Prostate gland (tissue), 2 donors: ENCODE measurements around the gene SMYD3. TPM values are rescaled to one million over a fixed set of nuclear protein-coding genes. Genes with fewer than 3 reads are reported as not detected.
A peak's percentile ranks its signal among the peaks of the same experiment; 100 is the strongest.

Experiments used
- DNase-seq: peaks from one replicate; pipeline ENCODE4 v3.0.0-alpha.2; 2019; ENCODE audit warnings: low spot score
- H3K27ac ChIP-seq, 2 donors: fragments of 200-600 bp; sonication (generic); 2 replicates each; pipeline ENCODE4 v1.5.1; 2017 to 2019
- H3K27me3 ChIP-seq: fragments of 200-600 bp; sonication (generic); replicated peaks from 2 replicates; pipeline ENCODE4 v1.5.1; 2019; ENCODE audit not compliant: insufficient read depth
- H3K36me3 ChIP-seq, 2 donors: fragments of 200-600 bp; sonication (generic); 1 replicate in 1 of 2; 2 replicates in 1 of 2; pipeline versions ENCODE4 v1.5.1 to v1.8.1; 2017 to 2019
- H3K4me1 ChIP-seq: fragments of 200-600 bp; sonication (generic); replicated peaks from 2 replicates; pipeline ENCODE4 v1.5.1; 2019
- H3K4me3 ChIP-seq, 2 donors: fragments of 200-600 bp; sonication (generic); 2 replicates each; pipeline ENCODE4 v1.5.1; 2017 to 2019
- H3K9me3 ChIP-seq: fragments of 200-600 bp; sonication (generic); 2 replicates; pipeline ENCODE4 v1.5.1; 2017
- POLR2A ChIP-seq: fragments of 450-650 bp; IDR thresholded peaks from one replicate; pipeline ENCODE4 v1.6.1; 2016; ENCODE audit warnings: antibody characterized with exemption, mild to moderate bottlenecking
- POLR2AphosphoS5 ChIP-seq: sonication (generic); formaldehyde crosslinking; IDR thresholded peaks from one replicate; pipeline ENCODE4 v1.6.1; 2017; ENCODE audit warnings: antibody characterized with exemption
- WGBS: methylation state at CpG from one replicate; pipeline ENCODE4 v1.1.5; 2018; 5-methylcytosine and 5-hydroxymethylcytosine counted together
- intact Hi-C: fragments of 100-400 bp; cut with DNase I; formaldehyde crosslinking; loops from one replicate; pipeline ENCODE4 v1.14.2; 2022
- total RNA-seq, 2 donors: library from RNA; depleted of rRNA; stranded (reverse); fragments of >200 nt; gene quantifications; one replicate each; pipeline ENCODE4 v1.1.0, GENCODE V29; 2016
- TF ChIP-seq, protein P1 (sequence below), 4 experiments: fragments of 200-600 bp in 2 of 4; fragments of 450-650 bp in 2 of 4; sonication (generic) in 2 of 4; IDR thresholded peaks; 1 replicate in 3 of 4; 2 replicates in 1 of 4; pipeline ENCODE4 v1.5.1; 2016 to 2019; ENCODE audit warnings: antibody characterized with exemption in 4 of 4, mild to moderate bottlenecking in 2 of 4, moderate library complexity in 2 of 4

SMYD3 gene
- total RNA-seq, 2 donors from 2014 or later: 19.8 to 23.9 TPM

DNA sequence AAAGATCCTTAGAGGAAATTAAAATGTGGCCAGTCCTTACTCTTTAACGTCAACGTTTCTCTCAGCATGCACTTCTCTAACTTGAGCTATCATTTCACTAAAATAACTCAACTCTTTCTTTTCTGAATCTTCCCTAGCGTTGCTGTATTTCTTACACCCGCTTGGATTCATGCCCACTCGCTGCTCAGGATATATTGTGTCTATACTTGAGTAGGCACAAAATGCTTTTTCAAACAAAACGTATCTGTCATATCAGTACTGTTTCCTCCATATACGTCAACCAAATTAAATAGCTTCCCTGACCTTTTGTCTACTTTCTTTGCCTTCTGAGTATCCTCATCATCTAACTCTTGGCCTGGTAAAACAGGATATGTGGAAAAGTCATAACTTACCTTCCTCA is 549.7 kb downstream of the SMYD3 start:
- Histone ChIP-seq H3K27me3 (no peaks in the 10 kb centered on the region), H3K4me1 (no peaks in the 10 kb centered on the region), H3K27ac (no peak overlapping the region), H3K36me3 (no peaks in the 10 kb centered on the region), H3K9me3 (no peaks in the 10 kb centered on the region), H3K4me3 (no peak overlapping the region)
- no peak for DNase-seq
- TF ChIP-seq POLR2A (no peak), POLR2AphosphoS5 (no peak)
- TF ChIP-seq, protein P1, sequence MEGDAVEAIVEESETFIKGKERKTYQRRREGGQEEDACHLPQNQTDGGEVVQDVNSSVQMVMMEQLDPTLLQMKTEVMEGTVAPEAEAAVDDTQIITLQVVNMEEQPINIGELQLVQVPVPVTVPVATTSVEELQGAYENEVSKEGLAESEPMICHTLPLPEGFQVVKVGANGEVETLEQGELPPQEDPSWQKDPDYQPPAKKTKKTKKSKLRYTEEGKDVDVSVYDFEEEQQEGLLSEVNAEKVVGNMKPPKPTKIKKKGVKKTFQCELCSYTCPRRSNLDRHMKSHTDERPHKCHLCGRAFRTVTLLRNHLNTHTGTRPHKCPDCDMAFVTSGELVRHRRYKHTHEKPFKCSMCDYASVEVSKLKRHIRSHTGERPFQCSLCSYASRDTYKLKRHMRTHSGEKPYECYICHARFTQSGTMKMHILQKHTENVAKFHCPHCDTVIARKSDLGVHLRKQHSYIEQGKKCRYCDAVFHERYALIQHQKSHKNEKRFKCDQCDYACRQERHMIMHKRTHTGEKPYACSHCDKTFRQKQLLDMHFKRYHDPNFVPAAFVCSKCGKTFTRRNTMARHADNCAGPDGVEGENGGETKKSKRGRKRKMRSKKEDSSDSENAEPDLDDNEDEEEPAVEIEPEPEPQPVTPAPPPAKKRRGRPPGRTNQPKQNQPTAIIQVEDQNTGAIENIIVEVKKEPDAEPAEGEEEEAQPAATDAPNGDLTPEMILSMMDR (IDR thresholded peaks at IDR 0.05): no peak
- intact Hi-C loops: no loop called here
- 76% methylated on average over 7 of the region's 7 CpGs for WGBS

DNA sequence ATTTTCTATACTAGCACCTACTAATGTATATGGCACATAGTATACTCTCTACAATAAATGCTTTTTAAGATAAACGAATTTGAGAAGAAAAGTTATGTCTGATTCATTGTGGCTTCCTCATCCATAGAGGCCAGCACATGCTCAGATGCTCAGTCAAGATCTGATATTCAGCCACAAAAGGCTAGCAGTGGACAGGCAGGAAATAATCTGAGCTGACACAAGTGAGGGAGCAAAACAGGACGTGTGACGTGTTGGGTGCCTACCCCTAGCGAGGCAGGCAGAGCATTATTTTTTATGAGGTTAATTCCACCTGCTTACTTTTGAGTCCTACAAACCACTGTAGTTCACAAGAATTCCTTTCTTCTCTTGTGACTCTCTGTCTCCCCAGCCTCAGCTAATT is 550.9 kb downstream of the SMYD3 start:
- H3K27me3 ChIP-seq: no peaks in the 10 kb centered on the region
- H3K36me3 ChIP-seq: no peaks in the 10 kb centered on the region
- no peak overlapping the region for H3K27ac ChIP-seq
- TF ChIP-seq, protein P1 (IDR thresholded peaks at IDR 0.05): no peak
- no peak for TF ChIP-seq POLR2A
- no peak for TF ChIP-seq POLR2AphosphoS5
- H3K4me1 ChIP-seq: no peaks in the 10 kb centered on the region
- intact Hi-C loops: no loop called here
- no peak overlapping the region for H3K4me3 ChIP-seq
- WGBS: 74% methylated on average over 4 of the region's 4 CpGs
- no peak for DNase-seq
- no peaks in the 10 kb centered on the region for H3K9me3 ChIP-seq

DNA sequence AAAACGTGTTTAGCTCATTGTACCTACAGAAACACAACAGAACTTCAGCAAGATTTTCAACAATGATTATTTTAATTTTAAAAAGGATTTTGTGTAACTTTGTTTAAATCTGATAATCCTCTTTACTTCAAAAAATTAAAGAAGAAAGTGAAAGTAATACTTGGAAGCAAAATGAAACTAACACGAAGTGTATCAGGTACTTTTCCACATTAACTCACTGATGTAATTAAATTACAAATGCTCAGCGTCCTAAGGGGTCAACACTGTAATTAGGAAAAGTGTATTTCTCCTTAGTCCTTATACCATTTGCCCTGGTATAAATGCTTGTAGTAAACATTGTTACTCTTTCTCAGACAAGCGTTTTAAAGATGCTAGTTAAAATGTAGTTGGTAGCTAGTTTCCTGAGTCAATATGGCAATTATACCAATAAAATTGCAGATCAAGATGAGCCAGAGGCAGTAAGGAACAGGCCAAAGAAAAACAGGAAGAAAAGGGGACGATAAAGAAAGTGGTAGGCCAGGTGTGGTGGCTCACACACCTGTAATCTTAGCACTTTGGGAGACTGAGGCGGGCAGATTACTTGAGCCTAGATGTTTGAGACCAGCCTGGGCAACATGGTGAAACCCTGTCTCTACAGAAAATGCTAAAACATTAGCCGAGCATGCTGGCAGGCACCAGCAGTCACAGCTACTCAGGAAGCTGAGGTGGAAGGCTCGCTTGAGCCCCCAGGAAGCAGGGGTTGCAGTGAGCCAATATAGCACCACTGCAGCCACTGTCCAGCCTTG is 553.0 kb downstream of the SMYD3 start:
- no peak for DNase-seq
- H3K9me3 ChIP-seq: no peaks in the 10 kb centered on the region
- peak overlapping the region in 1 of 2 donors; percentile 16 for H3K4me3 ChIP-seq
- TF ChIP-seq POLR2AphosphoS5 (no peak), POLR2A (no peak)
- TF ChIP-seq, protein P1 (IDR thresholded peaks at IDR 0.05): no peak
- intact Hi-C loops: loop anchor here (5.0 kb wide), 1 partner anchor 43 kb away; no protein-coding TSS in a partner anchor
- H3K27ac ChIP-seq: peak overlapping the region; percentile 39 to 58
- H3K4me1 ChIP-seq: no peaks in the 10 kb centered on the region
- H3K27me3 ChIP-seq: no peaks in the 10 kb centered on the region
- H3K36me3 ChIP-seq: no peaks in the 10 kb centered on the region
- WGBS: 27% methylated on average over 8 of the region's 8 CpGs

DNA sequence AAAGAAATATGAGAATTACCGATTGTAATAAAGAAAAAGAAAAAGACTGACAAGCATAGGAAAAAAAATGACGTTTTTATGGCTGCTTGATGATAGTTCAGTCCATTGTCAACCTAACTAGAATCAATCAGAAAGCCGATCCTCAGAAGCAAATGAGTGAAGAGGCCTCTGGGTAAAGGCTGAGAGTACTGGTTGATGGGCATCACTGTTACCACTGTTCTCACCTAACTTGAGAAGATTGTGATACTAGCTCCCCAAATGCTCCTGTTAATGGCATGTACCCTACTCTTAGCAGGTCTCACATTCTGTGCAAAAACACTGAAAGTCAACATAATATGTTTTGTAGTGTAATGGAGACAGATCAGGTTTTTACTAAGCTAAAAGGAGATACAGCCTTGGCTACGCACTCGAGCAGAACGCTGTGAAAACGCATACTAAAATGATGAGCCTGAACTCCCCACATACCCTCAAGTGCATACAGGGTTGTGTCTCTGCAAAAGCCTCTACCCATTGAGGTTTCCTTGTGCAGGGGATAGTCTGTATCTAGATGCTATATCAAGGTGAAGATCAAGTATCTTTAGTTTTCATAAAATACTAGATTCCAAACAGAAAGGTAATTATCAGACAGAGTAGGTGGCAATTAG is 554.6 kb downstream of the SMYD3 start:
- H3K4me3 ChIP-seq: no peak overlapping the region
- H3K27ac ChIP-seq: no peak overlapping the region
- H3K4me1 ChIP-seq: no peaks in the 10 kb centered on the region

DNA sequence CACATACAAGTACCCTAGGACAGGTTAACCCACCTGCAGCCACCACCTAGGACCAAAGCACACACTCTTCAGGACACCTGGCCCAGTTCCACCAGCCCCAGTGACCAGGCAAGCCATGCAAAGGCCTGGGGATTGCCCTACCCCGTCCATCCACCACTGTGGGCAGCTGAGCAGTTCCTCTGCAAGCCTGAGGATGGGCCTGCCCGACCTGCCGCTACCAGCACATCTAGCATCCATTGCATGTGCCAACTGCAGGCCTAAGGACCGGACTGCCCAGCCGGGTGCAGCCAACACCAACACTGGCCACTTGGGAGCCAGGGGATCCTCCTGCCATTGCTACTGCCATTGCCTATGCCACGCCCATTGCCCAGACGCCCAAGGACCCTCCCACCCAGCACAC is 558.3 kb downstream of the SMYD3 start:
- no peak overlapping the region for H3K4me3 ChIP-seq
- no peaks in the 10 kb centered on the region for H3K27me3 ChIP-seq
- no peak overlapping the region for H3K27ac ChIP-seq
- 94% methylated on average over 7 of the region's 7 CpGs for WGBS
- intact Hi-C loops: no loop called here
- H3K36me3 ChIP-seq: no peaks in the 10 kb centered on the region
- no peaks in the 10 kb centered on the region for H3K4me1 ChIP-seq
- H3K9me3 ChIP-seq: no peaks in the 10 kb centered on the region
- TF ChIP-seq POLR2A (no peak), POLR2AphosphoS5 (no peak)
- TF ChIP-seq, protein P1 (IDR thresholded peaks at IDR 0.05): no peak
- no peak for DNase-seq

More for the DNA sequence above, 554.6 kb downstream of the SMYD3 start:
- no peaks in the 10 kb centered on the region for H3K36me3 ChIP-seq
- intact Hi-C loops: loop anchor here (5.0 kb wide), 1 partner anchor 45 kb away; no protein-coding TSS in a partner anchor
- no peaks in the 10 kb centered on the region for H3K27me3 ChIP-seq
- 85% methylated on average over 7 of the region's 7 CpGs for WGBS
- DNase-seq: no peak
- no peaks in the 10 kb centered on the region for H3K9me3 ChIP-seq
- TF ChIP-seq POLR2AphosphoS5: no peak
